SW480 (cell line): ENCODE results near the gene HIBCH.
"Not testable (repeated sequence)": the region's sequence is repeated elsewhere in the genome, so short reads cannot be mapped to it uniquely, and the experiment has no call there.

Source experiments
- DNase-seq: peaks from one replicate; pipeline ENCODE4 v3.0.0-alpha.2; 2016; ENCODE audit warnings: low spot score

Gene HIBCH

DNA sequence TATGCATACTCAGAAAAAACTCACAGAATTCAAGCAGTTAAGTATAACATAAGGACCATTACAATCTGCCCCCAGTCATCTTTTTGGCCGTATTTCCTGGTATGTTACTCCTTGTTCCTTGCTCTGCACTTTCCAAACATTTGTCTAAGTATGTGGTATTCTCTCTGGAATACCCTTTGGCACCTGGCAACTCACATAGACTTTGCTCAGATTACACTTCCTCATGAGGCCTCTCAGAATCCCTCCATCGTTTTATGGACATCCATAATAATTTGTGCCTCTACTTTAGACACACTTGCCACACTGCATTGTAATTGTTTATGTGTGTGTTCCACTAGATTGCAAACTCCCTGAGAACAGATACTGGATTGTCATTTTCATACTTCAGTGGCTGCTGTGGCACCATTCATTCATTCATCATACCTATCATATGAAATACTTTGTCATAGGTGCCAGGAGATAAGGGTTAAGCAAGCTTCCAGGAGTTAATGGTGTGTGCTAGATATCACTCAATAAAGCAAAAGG, 84.0 kb downstream of the HIBCH start:
- no peak for DNase-seq

DNA sequence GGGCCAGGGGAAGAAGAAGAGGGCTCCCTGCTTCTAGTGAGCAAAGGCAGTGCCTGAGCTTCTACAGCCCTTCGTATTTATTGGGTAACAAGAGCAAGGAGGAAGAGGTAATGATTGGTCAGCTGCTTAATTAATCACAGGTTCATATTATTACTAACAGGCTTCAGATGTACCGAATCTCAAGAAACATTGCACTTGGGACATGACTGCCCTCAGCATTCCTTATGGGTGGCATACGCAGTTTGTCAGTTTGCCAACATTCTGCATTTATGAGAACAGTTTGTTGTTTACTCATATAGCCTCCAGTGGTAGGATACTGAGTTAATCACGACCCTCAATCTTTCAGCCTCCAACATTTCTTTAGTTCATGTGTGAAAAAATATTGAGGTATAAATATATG, 84.5 kb downstream of the HIBCH start:
- DNase-seq: no peak

DNA sequence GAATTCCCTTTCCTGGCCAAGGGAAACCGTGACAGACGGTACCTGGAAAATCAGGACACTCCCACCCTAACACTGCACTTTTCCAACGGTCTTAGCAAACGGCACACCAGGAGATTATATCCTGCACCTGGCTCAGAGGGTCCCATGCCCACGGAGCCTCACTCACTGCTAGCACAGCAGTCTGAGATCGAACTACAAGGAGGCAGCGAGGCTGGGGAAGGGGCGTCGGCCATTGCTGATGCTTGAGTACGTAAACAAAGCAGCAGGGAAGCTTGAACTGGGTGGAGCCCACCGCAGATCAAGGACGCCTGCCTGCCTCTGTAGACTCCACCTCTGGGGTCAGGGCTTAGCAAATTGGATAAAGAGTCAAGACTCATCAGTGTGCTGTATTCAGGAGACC, 95.6 kb downstream of the HIBCH start:
- DNase-seq: not testable (repeated sequence)

DNA sequence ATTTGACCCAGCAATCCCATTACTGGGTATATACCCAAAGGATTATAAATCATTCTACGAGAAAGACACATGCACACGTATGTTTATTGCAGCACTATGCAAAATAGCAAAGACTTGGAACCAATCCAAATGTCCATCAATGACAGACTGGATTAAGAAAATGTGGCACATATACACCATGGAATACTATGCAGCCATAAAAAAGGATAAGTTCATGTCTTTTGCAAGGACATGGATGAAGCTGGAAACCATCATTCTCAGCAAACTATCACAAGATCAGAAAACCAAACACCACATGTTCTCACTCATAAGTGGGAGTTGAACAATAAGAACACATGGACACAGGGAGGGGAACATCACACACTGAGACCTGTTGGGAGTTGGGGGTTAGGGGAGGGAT, 96.9 kb downstream of the HIBCH start:
- DNase-seq: not testable (repeated sequence)

DNA sequence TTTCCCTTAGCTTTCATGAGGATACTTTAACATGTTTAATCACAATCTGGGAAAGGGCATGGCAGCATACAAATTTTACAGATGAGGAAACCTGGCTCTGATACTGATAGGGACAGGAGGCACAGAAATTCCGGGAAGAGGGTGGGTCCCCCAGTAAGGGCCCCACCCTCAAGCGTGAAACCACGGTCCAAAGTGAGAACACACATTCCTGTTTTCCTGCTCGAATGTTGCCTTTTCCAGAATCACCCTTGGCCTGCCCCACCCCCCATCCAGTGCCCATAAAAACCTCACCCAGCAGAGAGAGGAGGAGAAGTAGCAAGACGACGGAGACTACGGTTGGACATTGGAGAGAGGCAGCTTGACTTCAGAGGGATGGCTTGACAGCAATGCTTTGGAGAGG, 98.2 kb downstream of the HIBCH start:
- DNase-seq: no peak

DNA sequence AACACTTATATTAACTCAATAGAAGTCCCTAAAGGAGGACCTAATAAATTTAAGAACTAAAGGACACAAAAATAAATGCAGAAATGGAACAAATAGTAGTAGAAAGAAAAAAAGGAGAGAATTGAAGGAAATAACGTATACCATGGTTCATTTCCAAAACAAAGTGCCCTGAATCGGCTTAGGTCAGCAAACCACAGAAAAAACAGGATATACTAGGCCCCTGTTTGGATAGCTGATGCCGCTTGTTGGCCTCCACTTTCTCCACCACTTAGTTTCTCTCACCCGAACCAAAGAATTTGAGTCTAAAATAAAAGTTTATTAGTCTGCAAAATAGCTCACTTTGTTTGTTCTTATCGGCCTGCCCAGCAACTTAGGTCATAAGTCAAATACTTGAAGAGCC, 100.4 kb downstream of the HIBCH start:
- no peak for DNase-seq

DNA sequence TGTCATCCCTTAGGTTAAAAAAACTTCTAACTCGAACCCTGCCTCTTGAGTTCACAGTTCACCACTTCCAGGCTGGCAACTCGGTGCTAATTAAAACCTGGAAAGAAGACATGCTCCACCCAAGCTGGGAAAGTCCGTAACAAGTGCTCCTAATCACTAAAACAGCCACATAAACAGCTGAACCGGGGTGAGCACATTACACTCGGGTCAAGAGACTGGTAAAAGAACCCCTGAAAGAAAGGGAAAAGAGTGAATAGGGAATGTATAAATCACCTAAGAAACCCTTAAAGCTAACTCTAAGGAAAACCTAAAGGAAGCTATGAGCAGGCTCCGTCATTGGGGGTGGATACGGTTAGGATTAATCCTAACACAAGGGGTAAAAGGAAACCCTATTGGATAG, 102.0 kb downstream of the HIBCH start:
- no peak for DNase-seq

DNA sequence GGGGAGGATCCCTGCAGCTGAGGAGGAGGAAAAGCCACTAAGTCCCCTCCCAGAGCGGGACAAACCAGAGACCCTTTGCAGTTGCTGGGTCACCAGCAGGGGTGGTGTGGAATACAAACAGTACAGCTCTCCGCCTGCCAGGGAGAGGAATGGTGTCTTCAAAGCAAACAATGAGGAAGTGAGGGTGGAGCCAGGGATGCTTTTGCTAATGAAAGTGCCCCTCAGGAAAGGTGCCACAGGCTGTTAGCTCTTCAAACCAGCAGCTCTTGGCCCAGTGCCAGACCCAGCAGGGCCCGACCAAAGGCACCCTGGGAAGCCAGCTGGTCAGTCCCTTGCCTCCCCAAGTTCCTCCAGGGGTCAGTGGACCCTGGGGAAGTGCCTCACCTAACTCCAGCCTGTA, 102.8 kb downstream of the HIBCH start:
- DNase-seq: peak; percentile 40

DNA sequence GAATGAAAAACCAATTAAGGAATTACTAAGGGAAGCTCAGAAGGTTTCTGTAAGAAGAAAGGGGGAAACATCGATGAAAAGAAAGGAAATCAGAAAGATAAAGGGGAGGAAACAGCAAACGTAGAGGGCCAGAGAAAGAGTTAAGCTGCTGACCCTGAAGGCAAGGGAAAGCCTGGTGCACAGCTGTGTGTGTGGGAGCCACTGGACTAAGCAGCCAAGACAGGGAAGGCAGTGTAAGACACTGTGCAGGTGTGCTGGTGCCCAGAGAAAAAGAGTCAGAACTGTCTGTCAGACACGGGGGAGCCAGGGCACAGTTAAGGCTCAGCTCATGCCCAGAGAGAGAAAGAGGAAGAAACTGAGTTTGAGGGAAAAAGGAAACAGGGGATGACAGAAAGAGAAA, 104.0 kb downstream of the HIBCH start:
- no peak for DNase-seq

DNA sequence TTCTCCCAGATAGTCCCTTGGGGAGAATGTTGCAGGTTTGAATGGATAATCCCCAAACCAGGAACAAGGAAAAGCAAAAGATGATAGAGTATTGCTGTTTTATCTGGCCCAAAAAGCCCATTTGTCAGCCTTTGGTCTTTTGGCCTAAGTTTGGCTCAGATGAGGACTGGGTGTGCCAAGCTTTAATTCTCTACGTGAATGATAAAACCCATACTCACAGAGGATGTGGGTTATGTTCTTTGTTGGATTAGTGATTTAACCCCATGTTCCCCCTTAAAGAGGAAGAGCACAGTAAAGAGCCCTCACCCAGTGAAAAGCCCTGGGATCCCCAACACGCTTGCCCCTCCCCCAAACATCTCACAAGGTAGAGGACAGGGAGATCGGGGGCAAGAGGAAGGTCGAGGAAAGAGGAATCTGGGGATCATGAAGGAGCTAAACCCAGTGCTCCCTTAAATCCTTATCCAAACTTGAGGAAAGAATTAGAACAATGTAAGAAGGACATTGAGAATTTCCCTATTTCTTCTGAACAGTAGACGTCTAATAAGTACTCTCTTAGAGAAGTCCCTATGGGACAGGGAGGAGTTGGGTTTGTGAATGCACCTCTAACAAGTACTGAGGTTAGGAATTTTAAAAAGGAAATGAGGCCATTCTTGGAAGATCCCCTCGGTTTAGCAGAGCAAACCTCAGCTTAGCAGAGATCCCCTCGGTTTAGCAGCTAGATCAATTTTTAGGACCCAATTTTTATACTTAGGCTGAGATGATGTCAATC, 105.0 kb downstream of the HIBCH start:
- DNase-seq: no peak

DNA sequence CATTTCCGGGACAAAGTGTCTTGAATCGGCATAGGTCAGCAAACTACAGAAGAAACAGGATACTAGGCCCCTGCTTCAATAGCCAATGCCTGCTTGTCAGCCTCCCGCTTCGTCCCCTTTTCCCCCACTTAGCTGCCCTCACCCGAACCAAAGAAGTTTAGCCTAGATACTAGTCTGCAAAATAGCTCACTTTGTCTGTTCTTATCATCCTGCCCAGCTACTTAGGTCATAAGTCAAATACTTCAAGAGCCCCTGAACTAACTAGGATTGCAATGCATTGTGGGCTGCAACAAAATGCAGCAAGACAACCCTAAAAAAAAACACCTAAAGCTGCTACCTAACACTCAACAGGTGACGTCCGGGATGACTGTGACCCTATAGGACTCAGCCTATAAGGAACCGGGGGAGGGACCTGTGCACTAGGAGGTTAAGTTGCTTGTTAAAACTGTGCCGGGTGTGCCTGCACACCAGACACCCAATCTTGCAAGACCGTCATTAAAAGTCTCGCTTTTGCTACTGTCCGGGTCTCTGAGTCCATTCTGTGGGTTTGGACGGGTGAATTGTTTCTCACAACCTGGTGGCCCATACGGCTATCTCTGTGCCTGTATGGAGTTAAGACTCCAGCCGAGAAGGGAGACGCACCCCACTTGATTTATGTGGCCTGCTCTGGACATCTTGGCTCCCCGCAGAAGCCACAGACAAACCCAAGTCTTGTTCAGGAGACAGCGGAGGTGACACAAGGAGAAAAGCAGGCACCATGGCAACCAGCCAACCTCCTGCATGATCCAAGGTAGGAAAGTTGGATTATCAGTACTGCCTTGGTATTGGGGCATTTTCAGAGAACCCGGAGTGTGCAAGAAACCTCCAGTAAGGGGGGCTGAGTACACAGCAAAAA, 105.9 kb downstream of the HIBCH start:
- no peak for DNase-seq

DNA sequence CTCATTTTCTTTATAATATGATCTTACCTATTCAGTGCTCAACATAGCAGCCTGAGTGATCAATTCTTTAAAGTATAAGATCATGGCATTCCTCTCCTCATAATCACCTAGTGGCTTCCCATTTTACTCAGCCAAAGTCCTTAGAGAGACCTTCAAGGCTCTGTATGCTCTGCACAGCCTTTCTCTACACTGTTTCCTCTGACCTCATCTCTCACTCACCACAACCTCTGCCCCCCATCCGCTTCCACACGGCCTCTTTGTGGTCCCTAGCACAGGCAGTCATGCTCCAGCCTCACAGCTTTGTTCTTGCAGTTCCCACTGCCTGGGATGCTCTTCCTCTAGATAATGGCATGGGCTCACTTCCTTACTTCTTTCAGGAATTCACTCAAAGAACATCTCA, 109.2 kb downstream of the HIBCH start:
- DNase-seq: no peak

DNA sequence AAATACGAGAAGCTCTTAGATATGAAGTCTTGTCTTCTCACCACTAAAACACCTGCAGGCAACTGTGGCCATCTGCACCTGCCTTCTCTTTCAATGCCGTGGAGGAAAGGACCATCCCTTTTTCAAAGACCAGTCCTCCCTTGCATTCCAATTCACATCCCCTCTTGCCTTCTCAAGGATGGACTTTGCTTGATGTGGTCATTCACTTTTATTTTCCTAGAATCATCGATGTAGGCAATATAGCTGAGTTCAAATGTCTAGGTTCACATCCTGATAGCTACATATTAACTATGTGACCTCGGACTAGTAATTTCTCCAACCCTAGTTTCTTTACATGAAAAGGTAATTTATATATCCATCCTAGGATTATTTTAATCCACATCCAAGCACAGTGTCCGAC, 110.1 kb downstream of the HIBCH start:
- no peak for DNase-seq

DNA sequence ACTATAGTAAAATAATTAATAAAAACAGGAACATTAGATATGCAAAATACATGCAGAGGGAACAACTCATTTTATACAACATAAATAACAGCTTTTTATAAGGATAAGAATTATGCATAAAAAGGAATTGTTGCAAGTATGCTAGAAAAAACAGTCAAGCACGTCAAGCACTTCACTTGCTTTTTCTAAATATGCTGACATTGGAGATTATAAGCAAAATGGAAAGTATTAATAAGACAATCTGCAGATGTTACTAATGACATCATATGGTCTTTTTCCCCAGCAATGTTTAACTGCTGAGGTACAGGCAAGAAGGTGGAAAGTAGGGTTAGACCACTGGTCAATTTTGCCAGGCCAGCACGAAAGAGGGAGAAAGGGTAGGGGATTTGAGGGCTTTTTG, 111.7 kb downstream of the HIBCH start:
- no peak for DNase-seq

DNA sequence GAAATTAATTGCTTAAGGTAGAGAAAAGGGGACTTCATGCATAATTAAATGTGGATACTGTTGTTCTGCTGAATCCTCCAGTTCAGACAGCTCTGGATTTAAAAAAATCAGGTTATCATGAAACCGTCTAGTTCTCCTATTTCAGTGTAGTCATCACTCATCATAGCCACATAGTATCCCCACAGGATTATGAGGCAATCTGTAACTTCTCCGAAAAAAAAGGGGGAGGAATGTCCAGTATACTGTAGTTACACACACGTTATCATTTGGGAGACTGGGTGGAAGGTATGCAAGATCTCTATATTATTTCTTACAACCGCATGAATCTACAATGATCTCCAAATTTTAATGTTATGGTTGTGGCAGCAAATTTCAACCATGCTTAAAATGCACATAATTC, 114.0 kb downstream of the HIBCH start:
- DNase-seq: no peak

DNA sequence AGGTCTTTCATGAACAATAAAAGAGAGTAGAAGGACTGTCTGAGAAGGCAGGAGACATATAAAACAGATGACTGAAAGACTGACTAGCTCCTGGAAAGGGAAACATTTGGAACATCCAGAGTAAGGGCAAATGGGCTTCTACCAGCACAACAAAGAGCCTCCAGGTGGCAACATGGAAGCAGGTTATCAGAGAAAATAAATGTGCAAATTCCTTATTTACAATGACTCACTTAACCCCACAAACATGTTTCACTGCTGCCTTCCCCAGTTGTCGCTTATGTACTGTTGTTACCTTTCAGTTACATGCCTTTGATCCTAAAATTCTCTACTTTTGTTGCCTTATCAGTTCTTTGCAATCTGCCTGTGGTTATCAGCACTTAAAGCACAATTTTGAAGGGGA, 117.0 kb downstream of the HIBCH start:
- DNase-seq: peak; percentile 9

DNA sequence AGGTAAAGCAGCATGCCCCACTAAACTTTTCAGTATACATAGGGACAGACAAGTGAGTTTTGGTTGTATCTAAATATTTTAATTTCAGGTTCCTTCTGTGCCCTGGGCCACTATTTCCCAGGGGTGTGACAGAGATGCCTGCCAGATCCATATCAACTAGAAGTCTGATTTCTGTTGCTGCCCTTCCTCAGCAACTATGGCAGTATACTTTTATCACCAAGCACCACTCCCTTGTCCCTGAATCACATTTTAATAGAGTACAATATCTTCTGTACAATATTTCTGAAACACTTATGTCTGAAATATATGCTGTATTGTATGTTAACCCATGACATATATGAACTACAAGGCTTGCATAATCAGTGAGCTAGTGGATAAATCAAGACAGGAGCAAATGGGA, 117.6 kb downstream of the HIBCH start:
- DNase-seq: no peak

DNA sequence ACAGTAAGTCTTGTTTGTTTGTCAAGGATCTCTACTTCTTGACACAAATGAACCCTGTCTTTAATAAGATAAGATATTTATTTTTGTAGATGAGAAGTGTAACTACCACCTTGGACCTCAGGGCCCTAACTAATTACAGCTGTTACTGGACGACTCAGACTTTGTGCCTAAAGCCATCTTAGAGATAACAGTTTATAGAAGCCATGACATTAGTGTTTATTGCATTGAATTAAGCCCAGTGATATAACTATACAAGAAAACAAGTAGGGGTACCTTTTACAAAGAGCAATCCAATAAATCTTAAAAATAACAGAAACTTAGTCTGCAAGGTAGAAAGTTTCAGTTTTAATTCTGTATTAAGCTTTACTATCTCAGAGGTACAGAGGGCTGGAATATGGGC, 119.0 kb downstream of the HIBCH start:
- no peak for DNase-seq

DNA sequence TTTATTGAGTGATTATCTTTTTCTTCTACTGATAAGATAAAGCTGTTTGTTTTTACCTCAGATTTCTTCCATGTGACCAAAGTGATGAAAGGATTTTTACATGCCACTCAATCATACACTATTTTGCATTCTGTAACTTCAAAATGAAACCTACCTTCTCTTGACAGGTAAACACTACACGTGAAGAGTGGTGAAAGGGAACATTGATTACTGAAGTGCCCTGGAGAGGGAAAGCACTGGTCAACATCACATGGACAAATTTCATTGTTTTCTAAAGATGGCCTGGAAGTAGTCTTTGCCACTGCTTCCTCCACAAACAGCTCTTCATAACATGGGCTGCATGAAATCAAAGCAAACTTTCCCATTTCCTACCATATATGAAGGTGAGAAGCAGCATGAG, 120.1 kb downstream of the HIBCH start:
- no peak for DNase-seq

DNA sequence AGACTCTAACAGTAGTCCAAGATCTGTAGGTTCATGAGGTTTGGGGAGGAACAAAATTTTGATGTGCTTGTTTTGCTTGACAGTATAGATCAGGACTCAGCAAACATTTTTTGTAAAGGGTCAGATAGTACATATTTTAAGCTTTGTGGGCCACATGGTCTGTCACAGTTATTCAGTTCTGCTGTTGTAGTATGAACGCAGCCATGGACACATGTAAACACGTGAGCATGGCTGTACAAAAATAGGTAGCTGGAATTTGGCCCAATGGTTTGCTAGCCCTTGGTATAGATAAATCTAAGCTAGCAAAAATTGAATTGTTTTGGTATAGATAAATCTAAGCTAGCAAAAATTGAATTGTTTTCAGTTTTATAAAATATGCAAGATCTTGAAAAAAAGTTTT, 120.5 kb downstream of the HIBCH start:
- DNase-seq: no peak

DNA sequence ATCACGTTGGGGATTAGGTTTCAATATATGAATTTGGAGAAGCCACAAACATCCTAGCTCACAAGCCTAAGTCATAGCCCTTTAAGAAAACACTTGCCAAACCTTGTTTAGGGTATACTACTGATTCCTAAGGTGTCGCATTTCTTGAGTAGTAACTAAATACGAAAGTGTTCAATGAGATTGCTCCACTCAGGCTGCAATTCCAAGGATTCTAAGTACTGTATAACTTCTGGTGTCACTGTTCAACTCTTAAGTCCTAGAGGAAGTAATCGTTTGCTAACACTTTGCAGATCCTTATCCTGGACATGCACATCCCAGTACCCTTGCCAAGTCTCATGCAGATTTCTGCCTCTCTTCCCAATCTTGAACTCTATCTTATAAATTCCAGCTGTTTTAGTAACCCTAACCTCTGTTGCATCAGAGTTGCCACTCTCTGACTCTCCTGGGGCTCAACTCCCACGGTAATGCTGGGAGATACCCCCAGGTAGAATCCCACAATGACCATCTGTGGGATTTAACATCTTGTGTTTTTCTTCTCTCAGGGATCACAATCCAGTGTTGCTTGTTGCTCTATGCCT, 122.4 kb downstream of the HIBCH start:
- DNase-seq: no peak

DNA sequence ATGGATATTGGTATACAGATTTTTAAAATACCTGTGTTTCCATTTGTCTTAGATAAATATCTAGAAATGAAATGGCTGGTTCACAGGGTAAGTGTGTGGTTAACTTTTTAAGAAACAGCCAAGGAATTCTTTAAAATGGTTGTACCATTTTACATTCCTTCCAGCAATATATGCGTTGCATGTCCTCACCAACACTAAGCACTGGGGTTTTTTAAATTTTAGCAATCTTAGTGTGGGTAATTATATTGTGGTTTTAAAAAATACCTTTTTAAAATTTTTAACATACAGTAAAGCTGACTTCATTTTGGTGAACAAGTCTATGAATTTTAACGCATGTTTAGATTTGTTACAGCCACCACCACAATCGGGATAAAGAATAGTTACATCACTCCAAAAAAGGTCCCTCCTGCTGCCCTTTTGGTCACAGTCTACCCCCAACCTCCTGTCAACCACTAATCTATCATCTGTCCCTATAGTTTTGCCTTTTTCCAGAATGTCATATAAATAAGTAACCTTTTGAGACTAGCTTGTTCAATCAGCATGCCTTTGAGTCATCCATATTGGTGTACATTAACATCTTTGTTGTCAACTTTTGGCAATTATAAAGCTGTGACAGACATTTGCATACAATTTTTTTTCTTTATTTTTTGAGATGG, 129.0 kb downstream of the HIBCH start:
- no peak for DNase-seq
